KMS-11 (cell line): ENCODE data around the gene SCFD1.

Source experiments
- H2AFZ ChIP-seq: fragments of 200-600 bp; sonication (generic); 2 replicates; pipeline ENCODE4 v1.6.1; 2016; ENCODE audit warnings: antibody characterized with exemption, mixed run types, low read depth
- H3K27ac ChIP-seq: fragments of 200-600 bp; sonication (generic); 2 replicates; pipeline ENCODE4 v1.6.1; 2016; ENCODE audit warnings: mild to moderate bottlenecking, mixed run types
- H3K27me3 ChIP-seq: fragments of 200-600 bp; sonication (generic); 2 replicates; pipeline ENCODE4 v1.6.1; 2017; ENCODE audit warnings: mild to moderate bottlenecking, low read depth, mixed run types, moderate library complexity; ENCODE audit not compliant: insufficient read depth
- H3K36me3 ChIP-seq: fragments of 200-600 bp; sonication (generic); 2 replicates; pipeline ENCODE4 v1.6.1; 2017; ENCODE audit warnings: mild to moderate bottlenecking, mixed run types; ENCODE audit not compliant: insufficient read depth
- H3K4me1 ChIP-seq: fragments of 200-600 bp; sonication (generic); 2 replicates; pipeline ENCODE4 v1.6.1; 2016; ENCODE audit warnings: mild to moderate bottlenecking, low read depth, mixed run types; ENCODE audit not compliant: poor library complexity, severe bottlenecking
- H3K4me2 ChIP-seq: fragments of 200-600 bp; sonication (generic); 2 replicates; pipeline ENCODE4 v1.7.0; 2016; ENCODE audit warnings: mild to moderate bottlenecking, mixed run types
- H3K4me3 ChIP-seq: fragments of 200-600 bp; sonication (generic); IDR thresholded peaks from 2 replicates; pipeline ENCODE4 v1.6.1; 2017; ENCODE audit warnings: low read depth, low read length, mixed read lengths; ENCODE audit not compliant: insufficient read depth
- H3K79me2 ChIP-seq: fragments of 200-600 bp; sonication (generic); 2 replicates; pipeline ENCODE4 v1.6.1; 2016; ENCODE audit warnings: low read depth, mixed run types; ENCODE audit not compliant: insufficient read depth
- H3K9ac ChIP-seq: fragments of 200-600 bp; sonication (generic); 2 replicates; pipeline ENCODE4 v1.6.1; 2016; ENCODE audit warnings: mild to moderate bottlenecking, mixed run types
- H4K20me1 ChIP-seq: fragments of 200-600 bp; sonication (generic); 2 replicates; pipeline ENCODE4 v1.6.1; 2016; ENCODE audit warnings: mild to moderate bottlenecking, mixed run types; ENCODE audit not compliant: insufficient read depth
- CTCF ChIP-seq: fragments of 200-600 bp; sonication (generic); conservative IDR thresholded peaks from 2 replicates; pipeline ENCODE4 v1.6.1; 2017; ENCODE audit warnings: low read depth, mild to moderate bottlenecking, antibody characterized with exemption, low read length, moderate library complexity, mixed read lengths

Gene SCFD1

GRCh38 chr14:30608533-30609006, 13.5 kb upstream of the SCFD1 start:
- no peaks in the 10 kb centered on the region for H3K36me3 ChIP-seq
- H3K27ac ChIP-seq = no peak overlapping the region
- H4K20me1 ChIP-seq = no peaks in the 10 kb centered on the region
- H3K4me2 ChIP-seq = no peak overlapping the region
- peaks cover 8% of the 10 kb centered on the region for H3K4me1 ChIP-seq
- no peak overlapping the region for H2AFZ ChIP-seq
- TF ChIP-seq CTCF = no peak
- H3K9ac ChIP-seq = no peak overlapping the region
- no peaks in the 10 kb centered on the region for H3K27me3 ChIP-seq
- H3K79me2 ChIP-seq = no peaks in the 10 kb centered on the region
- no peak overlapping the region for H3K4me3 ChIP-seq

- Histone ChIP-seq H3K27me3 (no peaks in the 10 kb centered on the region), H3K4me3 (no peak overlapping the region), H3K36me3 (no peaks in the 10 kb centered on the region), H3K9ac (no peak overlapping the region), H3K4me1 (peaks cover 8% of the 10 kb centered on the region), H3K79me2 (no peaks in the 10 kb centered on the region), H4K20me1 (no peaks in the 10 kb centered on the region), H3K4me2 (no peak overlapping the region), H2AFZ (no peak overlapping the region), H3K27ac (no peak overlapping the region)
- TF ChIP-seq CTCF = no peak
These were observed 11.3 kb upstream of the SCFD1 start for GRCh38 chr14:30610787-30611343.

GRCh38 chr14:30614155-30614554, 8.0 kb upstream of the SCFD1 start:
- no peaks in the 10 kb centered on the region for H3K36me3 ChIP-seq
- no peak overlapping the region for H3K4me2 ChIP-seq
- no peaks in the 10 kb centered on the region for H4K20me1 ChIP-seq
- H3K27me3 ChIP-seq = no peaks in the 10 kb centered on the region
- peaks cover 10% of the 10 kb centered on the region for H3K4me1 ChIP-seq
- no peak for TF ChIP-seq CTCF
- no peak overlapping the region for H3K27ac ChIP-seq
- no peak overlapping the region for H3K4me3 ChIP-seq
- no peaks in the 10 kb centered on the region for H3K79me2 ChIP-seq
- H2AFZ ChIP-seq = no peak overlapping the region
- H3K9ac ChIP-seq = no peak overlapping the region

GRCh38 chr14:30620178-30620577, 1.9 kb upstream of the SCFD1 start:
- no peak overlapping the region for H3K9ac ChIP-seq
- H3K4me2 ChIP-seq = peak overlapping the region; percentile 89
- H3K4me3 ChIP-seq = no peak overlapping the region
- H3K79me2 ChIP-seq = peaks cover 29% of the 10 kb centered on the region
- no peaks in the 10 kb centered on the region for H4K20me1 ChIP-seq
- no peaks in the 10 kb centered on the region for H3K27me3 ChIP-seq
- H2AFZ ChIP-seq = no peak overlapping the region
- H3K27ac ChIP-seq = no peak overlapping the region; the same call in 1 of the 2 replicates
- H3K4me1 ChIP-seq = peaks cover 34% of the 10 kb centered on the region
- TF ChIP-seq CTCF = no peak
- no peaks in the 10 kb centered on the region for H3K36me3 ChIP-seq
